A673 (cell line): ENCODE data around the gene PRKG1. TPM values are rescaled to one million over a fixed set of nuclear protein-coding genes. Genes with fewer than 3 reads are reported as not detected.

Experiments
- BruUV-seq: library from RNA; stranded (reverse); fragments of 400-500 nt; replicated peaks from 2 replicates; lab custom pipeline; 2021; lab: Mats Ljungman, UMichigan
- CTCF ChIA-PET: fragments of 300-600 bp; sonication (Branson Sonifier 250); formaldehyde crosslinking; loops from one replicate; lab custom pipeline; 2022; ENCODE audit warnings: antibody characterized with exemption; lab: Charles Lee
- POLR2A ChIA-PET: fragments of 300-600 bp; sonication (Branson Sonifier 250); formaldehyde crosslinking; loops from one replicate; lab custom pipeline; 2022; ENCODE audit warnings: antibody characterized with exemption; ENCODE audit not compliant: low non-redundant PET; lab: Charles Lee
- DNase-seq: peaks from one replicate; pipeline ENCODE4 v3.0.0-alpha.2; 2015; ENCODE audit warnings: low spot score
- H3K27ac ChIP-seq: fragments of 200-600 bp; sonication (generic); 2 replicates; pipeline ENCODE4 v1.5.1; 2016; ENCODE audit warnings: mixed run types, low read depth, mild to moderate bottlenecking, mixed read lengths, antibody characterized with exemption, low read length; ENCODE audit not compliant: poor library complexity, severe bottlenecking
- H3K27me3 ChIP-seq: fragments of 200-600 bp; sonication (generic); replicated peaks from 2 replicates; pipeline ENCODE4 v1.6.1; 2017; ENCODE audit warnings: mixed run types, low read depth, mild to moderate bottlenecking, mixed read lengths, antibody characterized with exemption, low read length; ENCODE audit not compliant: insufficient read depth, poor library complexity
- H3K36me3 ChIP-seq: fragments of 200-600 bp; sonication (generic); 2 replicates; pipeline ENCODE4 v1.6.1; 2016; ENCODE audit warnings: mixed run types, mild to moderate bottlenecking, mixed read lengths, antibody characterized with exemption, low read length; ENCODE audit not compliant: insufficient read depth, poor library complexity, severe bottlenecking
- H3K4me1 ChIP-seq: fragments of 200-600 bp; sonication (generic); 2 replicates; pipeline ENCODE4 v1.6.1; 2017; ENCODE audit warnings: mixed run types, mild to moderate bottlenecking, mixed read lengths, antibody characterized with exemption, low read length; ENCODE audit not compliant: insufficient read depth, poor library complexity, severe bottlenecking
- H3K4me3 ChIP-seq: fragments of 200-600 bp; sonication (generic); 2 replicates; pipeline ENCODE4 v1.5.1; 2016; ENCODE audit warnings: low read depth, mixed run types, mild to moderate bottlenecking, mixed read lengths, low read length; ENCODE audit not compliant: poor library complexity, severe bottlenecking
- H3K9me3 ChIP-seq: fragments of 200-600 bp; sonication (generic); 2 replicates; pipeline ENCODE4 v1.6.1; 2016; ENCODE audit warnings: mixed run types, low read depth, mild to moderate bottlenecking, mixed read lengths, antibody characterized with exemption, low read length; ENCODE audit not compliant: poor library complexity, severe bottlenecking
- EZH2 ChIP-seq: fragments of 200-600 bp; sonication (generic); IDR thresholded peaks from 2 replicates; pipeline ENCODE4 v1.6.1; 2017; ENCODE audit warnings: borderline replicate concordance, low read depth, mild to moderate bottlenecking, mixed read lengths, antibody characterized with exemption, low read length; ENCODE audit not compliant: poor library complexity, severe bottlenecking
- intact Hi-C: fragments of 100-400 bp; cut with micrococcal nuclease; formaldehyde crosslinking; loops from one replicate; pipeline ENCODE4 v1.10.0; 2022; ENCODE audit not compliant: unreplicated experiment
- total RNA-seq: library from RNA; stranded (reverse); gene quantifications from 2 replicates; pipeline ENCODE4 v1.2.3, GENCODE V29; 2021
- TF ChIP-seq, protein P1 (sequence below): fragments of 300-800, 200-600 bp; sonication (generic); conservative IDR thresholded peaks from 2 replicates; pipeline ENCODE4 v1.5.1; 2017; ENCODE audit warnings: low read depth, mild to moderate bottlenecking, antibody characterized with exemption, low read length, moderate library complexity, mixed read lengths

Gene PRKG1
- total RNA-seq, 1 experiment from 2014 or later: 0.58 TPM

DNA sequence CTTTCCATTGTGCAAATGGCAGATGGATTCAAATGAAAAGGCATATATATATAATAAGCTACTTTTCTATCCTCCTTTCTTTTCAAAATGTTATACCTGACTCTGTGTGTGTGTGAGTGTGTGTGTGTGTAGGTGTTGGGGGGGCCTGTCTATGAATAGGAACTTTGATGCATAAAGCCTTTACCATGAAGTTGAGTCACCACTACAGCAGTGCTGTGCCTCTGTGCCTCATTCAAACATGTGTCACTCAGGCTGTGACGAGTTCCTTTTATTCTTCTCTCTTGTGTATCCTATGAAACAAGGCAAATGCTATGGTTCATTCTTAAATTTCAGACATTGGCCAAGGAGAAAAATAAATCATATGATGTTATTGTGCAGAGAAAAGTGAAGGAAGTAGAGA is 1187.1 kb downstream of the PRKG1 start:
- POLR2A ChIA-PET: no interaction called here
- CTCF ChIA-PET: no interaction called here
- no TSS peak for BruUV-seq
- DNase-seq: no peak
- Histone ChIP-seq H3K9me3 (no peaks in the 10 kb centered on the region), H3K27ac (no peak overlapping the region), H3K4me3 (no peak overlapping the region), H3K36me3 (no peaks in the 10 kb centered on the region), H3K27me3 (peaks cover 3% of the 10 kb centered on the region), H3K4me1 (no peaks in the 10 kb centered on the region)
- TF ChIP-seq EZH2: no peak
- intact Hi-C loops: no loop called here

DNA sequence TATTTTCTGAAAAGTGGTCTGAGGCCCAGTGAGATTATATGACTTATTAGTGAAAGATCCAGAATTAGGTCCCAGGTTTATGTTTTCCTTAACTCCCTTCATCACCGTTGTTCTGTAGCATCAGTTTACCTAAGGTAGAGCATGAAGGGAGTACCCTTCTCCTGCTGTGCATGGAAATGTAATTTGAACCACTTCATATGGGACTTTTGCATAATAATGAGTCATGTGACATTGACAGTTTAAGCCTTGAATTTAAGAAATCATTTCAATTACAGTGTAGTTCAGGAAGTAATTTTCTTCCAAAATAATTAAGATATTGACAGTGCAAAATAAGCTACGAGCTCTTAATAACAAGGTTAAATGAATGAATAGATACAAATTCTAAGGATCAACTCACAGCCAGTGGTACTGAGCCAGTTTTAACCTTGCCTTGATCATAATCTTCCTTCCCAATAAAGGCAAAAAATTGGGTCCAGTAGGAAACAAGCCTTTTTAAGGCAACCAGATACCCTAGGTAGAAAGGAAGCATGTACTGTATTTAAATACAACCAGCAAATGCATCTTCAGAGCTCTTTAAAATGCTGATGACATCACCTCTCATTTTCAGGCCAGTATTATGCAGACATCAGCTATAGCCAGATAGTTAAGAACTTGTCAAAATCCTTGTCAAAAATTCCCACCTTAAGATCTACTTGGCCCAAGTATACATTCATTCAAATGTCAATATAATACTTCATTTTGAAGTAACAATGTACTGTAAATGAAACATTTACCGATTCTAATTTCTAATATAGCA is 1191.0 kb downstream of the PRKG1 start:
- DNase-seq: no peak
- Histone ChIP-seq H3K4me1 (no peaks in the 10 kb centered on the region), H3K9me3 (no peaks in the 10 kb centered on the region), H3K27ac (no peak overlapping the region), H3K36me3 (no peaks in the 10 kb centered on the region), H3K27me3 (peaks cover 3% of the 10 kb centered on the region), H3K4me3 (no peak overlapping the region)
- intact Hi-C loops: no loop called here
- BruUV-seq: no TSS peak
- ChIA-PET CTCF (no interaction called here), POLR2A (no interaction called here)
- TF ChIP-seq, protein P1, sequence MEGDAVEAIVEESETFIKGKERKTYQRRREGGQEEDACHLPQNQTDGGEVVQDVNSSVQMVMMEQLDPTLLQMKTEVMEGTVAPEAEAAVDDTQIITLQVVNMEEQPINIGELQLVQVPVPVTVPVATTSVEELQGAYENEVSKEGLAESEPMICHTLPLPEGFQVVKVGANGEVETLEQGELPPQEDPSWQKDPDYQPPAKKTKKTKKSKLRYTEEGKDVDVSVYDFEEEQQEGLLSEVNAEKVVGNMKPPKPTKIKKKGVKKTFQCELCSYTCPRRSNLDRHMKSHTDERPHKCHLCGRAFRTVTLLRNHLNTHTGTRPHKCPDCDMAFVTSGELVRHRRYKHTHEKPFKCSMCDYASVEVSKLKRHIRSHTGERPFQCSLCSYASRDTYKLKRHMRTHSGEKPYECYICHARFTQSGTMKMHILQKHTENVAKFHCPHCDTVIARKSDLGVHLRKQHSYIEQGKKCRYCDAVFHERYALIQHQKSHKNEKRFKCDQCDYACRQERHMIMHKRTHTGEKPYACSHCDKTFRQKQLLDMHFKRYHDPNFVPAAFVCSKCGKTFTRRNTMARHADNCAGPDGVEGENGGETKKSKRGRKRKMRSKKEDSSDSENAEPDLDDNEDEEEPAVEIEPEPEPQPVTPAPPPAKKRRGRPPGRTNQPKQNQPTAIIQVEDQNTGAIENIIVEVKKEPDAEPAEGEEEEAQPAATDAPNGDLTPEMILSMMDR: no peak
- TF ChIP-seq EZH2: no peak

DNA sequence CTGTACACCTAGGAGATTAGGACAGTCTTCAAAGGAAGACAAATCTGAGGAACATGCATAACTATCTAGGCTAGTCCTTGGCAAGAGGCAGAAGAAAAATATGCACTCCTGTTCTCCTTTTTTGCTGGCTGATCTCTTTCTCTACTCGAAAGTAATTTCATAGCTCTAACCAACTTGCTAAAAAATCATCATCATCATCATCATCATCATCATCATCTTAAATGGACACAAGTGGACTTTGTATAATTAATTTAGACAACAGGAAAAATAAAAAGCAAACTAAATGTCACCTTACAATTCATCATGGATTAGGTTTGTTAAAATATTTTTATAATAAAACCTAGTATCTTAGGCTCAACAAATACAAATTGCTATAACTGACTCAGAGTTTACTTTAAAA is 1192.6 kb downstream of the PRKG1 start:
- no TSS peak for BruUV-seq
- Histone ChIP-seq H3K4me1 (no peaks in the 10 kb centered on the region), H3K4me3 (no peak overlapping the region), H3K27ac (no peak overlapping the region), H3K9me3 (no peaks in the 10 kb centered on the region), H3K27me3 (peaks cover 3% of the 10 kb centered on the region), H3K36me3 (no peaks in the 10 kb centered on the region)
- TF ChIP-seq, protein P1: no peak
- TF ChIP-seq EZH2: no peak
- CTCF ChIA-PET: no interaction called here
- POLR2A ChIA-PET: no interaction called here
- intact Hi-C loops: no loop called here
- no peak for DNase-seq

DNA sequence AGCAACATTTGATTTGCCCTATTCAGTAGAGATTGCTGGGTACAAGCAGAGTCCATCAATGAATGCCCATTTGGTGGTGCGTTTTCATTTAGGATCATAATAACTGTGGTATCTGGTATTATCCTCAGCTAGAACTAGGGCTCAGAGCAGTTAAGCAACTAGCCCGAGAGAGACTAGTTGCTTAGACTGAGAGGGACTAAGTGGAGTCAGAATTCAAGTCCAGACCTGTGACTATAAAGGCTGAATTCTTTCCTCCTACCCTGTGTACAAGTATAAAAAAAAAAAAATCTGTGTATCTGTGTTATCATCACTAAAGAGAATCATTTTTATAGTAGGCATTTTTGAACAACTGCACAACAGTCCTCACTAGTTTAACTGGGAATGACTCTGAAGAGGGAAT is 1194.5 kb downstream of the PRKG1 start:
- no peaks in the 10 kb centered on the region for H3K9me3 ChIP-seq
- intact Hi-C loops: no loop called here
- no peak overlapping the region for H3K27ac ChIP-seq
- ChIA-PET POLR2A (no interaction called here), CTCF (no interaction called here)
- no TSS peak for BruUV-seq
- no peaks in the 10 kb centered on the region for H3K36me3 ChIP-seq
- DNase-seq: no peak
- H3K27me3 ChIP-seq: no peaks in the 10 kb centered on the region
- H3K4me3 ChIP-seq: no peak overlapping the region
- TF ChIP-seq, protein P1: no peak
- TF ChIP-seq EZH2: no peak
- H3K4me1 ChIP-seq: no peaks in the 10 kb centered on the region
